GM21737 (cell line): Measurements from ENCODE around the gene C19orf53.
"Not testable (repeated sequence)": the region's sequence is repeated elsewhere in the genome, so short reads cannot be mapped to it uniquely, and the experiment has no call there.

Experiments
- ATAC-seq: cut with Tn5 transposase; IDR thresholded peaks from one replicate; pipeline ENCODE4 v1.9.1; 2021; ENCODE audit warnings: mild to moderate bottlenecking, moderate library complexity; ENCODE audit not compliant: unreplicated experiment

Gene C19orf53

DNA sequence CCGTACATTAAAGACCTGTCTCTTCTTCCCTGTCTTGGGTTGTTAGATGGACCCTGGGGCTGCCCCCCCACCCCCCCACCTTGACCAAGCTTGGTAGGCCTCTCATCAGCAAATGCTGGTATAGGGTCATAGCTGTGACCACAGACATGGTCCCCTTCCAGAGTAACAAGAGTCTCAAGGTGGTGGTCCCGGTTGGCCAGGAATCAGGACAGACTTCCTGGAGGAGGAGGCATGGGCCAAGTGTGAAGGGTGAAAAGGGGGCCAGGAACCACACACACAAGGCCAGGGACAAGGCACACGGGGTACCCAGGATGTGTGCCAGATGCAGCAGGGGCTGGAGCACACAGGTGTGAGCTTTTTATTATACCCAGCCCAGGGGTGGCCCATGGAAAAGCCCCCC is 11.0 kb upstream of the C19orf53 start:
- ATAC-seq = no peak

DNA sequence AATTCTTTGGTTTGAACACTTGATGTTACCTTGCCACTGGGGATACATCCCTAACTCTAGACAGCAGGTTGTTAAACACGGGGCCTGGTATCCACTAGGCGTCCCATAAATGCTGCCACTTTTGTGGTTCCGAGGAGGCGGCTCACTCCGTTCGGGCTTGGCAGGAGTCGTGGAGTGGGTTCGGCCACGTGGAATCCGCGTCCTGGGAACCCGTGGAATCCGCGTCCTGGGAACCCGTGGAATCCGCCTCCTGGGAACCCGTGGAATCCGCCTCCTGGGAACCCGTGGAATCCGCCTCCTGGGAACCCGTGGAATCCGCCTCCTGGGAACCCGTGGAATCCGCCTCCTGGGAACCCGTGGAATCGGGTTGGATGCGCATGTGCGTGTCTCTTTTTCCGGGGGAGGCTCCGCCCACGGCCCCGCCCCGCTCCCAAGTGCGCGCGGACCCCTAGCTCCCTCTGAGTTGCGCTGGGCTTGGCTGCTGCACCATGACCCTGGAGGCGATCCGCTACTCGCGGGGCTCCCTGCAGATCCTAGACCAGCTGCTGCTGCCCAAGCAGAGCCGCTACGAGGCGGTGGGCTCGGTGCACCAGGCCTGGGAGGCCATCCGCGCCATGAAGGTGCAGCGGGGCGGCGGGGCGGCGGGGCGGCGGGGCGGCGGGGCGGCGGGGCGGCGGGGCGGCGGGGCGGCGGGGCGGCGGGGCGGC is 10.0 kb upstream of the C19orf53 start, which contains the start of gene MRI1:
Gene MRI1, plus strand, starts transcription at position 422 of the 707 bp plus-strand sequence. Its CDS starts 67 bp downstream, at position 489.
- ATAC-seq = no peak

DNA sequence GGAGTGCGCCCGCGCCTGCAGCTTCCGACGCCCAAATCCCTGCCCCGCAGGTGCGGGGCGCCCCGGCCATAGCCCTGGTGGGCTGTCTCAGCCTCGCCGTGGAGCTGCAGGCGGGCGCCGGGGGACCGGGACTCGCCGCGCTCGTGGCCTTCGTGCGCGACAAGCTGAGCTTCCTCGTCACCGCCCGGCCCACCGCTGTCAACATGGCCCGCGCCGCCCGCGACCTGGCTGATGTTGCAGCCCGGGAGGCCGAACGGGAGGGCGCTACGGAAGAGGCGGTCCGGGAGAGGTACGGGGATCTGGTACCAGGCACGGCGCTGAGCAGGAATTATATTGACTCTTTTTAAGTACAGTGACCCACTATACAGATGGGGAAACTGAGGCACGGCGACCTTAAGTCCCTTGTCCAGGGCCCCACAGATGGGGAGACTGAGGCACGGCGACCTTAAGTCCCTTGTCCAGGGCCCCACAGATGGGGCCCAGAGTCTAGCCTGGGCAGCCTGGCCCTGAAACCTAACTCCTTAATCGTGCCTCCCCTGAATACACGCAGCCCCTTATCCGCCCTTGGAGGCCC is 9.3 kb upstream of the C19orf53 start:
- no peak for ATAC-seq

DNA sequence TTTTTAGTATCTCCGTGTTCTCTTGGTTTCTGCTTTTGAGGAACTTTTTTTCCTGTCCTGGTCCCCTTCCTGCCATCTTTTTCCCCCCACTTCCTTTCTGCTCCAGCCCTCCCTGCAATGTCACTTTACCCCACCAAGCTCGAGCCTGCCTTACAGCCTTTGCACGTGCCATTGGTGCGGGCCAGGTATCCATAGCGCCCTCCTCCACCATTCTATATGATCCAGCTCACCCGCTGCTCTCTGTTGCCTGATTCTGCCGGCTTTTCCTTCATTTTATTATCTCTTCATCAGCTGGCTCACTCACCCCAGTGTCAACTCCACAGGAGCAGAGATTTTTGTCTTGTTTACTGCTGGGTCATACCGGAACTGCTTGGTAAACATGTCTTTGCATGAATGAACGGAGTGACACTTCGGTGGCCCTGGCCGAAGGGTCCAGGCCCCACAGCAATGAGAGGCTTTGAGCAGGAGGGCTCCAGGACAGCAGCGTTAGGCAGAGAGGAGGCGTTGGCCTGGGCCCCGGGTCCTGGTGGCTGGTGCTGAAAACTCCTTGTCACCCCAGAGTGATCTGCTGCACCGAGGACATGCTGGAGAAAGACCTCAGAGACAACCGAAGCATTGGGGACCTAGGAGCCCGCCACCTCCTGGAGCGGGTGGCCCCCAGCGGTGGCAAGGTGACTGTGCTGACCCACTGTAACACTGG is 8.7 kb upstream of the C19orf53 start:
- ATAC-seq = no peak

DNA sequence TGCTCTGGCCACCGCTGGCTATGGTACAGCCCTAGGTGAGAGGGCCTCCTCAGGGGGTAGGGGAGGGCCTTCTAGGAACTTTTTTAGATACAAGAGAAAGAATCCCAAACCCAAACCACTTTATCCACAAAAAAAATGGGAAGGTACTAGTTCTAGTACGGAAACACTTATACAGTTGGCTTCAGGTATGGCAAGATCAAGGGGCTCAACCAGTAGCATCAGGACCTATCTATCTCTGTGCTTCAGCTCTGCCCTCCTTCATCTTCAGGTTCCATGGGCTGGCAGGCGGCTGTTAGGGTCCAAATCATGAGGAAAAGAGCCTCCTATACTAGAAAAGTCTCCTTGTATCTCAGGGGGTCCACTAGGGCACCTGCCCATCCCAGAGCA is 8.2 kb upstream of the C19orf53 start:
- no peak for ATAC-seq

DNA sequence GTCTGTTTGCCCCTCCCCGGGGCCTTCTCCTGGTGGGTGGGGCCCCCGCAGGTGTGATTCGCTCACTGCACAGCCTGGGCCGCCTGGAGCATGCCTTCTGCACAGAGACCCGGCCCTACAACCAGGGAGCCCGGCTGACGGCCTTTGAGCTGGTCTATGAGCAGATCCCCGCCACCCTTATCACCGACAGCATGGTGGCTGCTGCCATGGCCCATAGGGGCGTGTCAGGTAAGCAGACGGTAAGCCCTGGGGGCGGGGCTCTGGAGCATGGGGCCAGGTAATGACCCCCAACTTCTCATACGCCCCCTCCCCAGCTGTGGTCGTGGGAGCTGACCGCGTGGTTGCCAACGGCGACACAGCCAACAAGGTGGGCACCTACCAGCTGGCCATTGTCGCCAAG is 5.7 kb upstream of the C19orf53 start:
- ATAC-seq = no peak

DNA sequence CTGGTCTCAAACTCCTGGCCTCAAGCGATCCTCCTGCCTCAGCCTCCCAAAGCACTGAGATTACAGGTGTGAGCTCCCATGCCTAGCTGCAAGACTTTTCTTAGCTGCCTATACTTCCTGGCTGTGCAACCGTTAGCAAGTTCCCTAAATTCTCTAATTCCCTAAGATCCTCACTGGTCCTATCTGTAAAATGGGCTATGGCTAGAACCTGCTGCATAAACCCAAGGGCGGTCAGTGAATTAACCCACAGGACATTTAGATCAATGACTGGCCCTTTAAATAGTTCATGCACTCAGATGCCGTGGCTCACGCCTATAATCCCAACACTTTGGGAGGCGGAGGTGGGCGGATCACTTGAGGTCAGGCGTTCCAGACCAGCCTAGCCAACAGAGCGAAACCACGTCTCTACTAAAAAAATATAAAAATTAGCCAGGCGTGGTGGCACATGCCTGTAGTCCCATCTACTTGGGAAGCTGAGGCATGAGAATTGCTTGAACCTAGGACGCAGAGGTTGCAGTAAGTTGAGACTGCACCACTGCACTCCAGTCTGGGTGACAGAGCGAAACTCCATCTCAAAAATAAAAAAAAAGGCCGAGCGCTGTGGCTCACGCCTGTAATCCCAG is 4.1 kb upstream of the C19orf53 start:
- ATAC-seq = no peak

DNA sequence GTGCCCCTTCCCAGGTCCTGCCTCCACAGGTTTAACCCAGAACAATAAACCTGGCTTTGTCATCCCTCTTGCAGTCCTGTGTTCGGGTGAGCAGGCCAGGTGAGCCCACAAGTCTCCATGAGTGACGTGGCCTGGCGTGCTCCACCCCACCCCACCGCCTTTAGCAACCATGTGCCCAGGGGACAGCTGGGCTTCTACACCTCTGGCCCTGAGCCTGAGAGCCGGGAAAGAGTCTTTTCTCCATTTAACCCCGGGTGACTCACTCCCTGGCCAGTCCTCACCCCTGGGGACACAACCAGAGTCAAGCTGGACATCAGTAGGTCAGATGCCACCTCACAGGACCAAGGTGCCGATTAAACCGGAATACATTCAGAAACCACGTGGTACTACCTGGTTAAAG is 4.1 kb downstream of the C19orf53 start:
- ATAC-seq = no peak

DNA sequence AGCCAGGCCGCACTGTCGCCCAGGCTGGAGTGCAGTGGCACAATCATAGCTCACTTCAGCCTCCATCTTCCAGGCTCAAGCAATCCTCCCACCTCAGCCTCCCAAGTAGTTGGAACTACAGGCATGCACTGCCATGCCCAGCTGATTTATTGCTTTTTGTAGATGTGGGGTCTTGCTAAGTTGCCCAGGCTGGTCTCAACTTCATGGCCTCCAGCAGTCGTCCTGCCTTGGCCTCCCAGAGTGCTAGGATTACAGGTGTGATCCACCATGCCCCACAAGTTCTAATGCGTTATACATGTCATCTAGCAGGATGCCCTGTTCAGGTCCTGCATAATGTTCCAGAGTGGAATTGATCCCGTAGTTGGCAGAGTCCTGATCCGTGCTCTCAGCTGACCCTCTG is 4.6 kb downstream of the C19orf53 start:
- no peak for ATAC-seq

DNA sequence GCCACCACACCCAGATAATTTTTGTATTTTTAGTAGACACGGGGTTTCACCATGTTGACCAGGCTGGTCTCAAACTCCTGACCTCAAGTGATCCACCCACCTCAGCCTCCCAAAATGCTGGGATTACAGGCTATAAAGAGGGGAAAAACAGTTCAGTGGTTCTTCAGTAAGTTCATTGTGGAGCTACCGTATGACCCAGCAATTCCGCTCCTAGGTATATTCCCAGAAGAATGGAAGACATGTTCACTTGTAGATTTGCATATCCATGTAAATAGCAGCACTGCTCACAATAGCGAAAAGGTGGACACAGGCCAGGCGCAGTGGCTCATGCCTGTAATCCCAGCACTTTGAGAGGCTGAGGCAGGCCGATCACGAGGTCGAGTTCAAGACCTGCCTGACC is 5.5 kb downstream of the C19orf53 start:
- not testable (repeated sequence) for ATAC-seq

DNA sequence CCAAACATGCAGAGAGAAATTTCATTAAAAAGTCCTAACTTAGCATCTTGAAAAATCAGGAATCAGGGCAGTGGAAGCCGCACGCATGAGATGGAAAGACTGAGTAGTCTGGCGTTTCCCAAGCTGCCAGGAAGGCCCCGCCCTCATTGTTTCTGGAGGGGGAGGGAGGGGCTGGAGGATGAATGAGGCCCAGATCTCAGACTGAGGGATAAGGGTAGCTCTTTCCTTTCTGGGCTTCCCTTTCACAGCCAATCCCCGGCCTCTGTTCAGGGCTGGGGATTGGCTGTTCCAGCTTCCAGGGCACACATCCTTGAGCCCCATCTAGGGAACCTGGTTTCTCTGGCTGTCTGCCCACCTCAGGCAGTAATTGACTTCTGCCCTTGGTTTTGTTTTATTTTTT is 7.3 kb downstream of the C19orf53 start:
- ATAC-seq = no peak

DNA sequence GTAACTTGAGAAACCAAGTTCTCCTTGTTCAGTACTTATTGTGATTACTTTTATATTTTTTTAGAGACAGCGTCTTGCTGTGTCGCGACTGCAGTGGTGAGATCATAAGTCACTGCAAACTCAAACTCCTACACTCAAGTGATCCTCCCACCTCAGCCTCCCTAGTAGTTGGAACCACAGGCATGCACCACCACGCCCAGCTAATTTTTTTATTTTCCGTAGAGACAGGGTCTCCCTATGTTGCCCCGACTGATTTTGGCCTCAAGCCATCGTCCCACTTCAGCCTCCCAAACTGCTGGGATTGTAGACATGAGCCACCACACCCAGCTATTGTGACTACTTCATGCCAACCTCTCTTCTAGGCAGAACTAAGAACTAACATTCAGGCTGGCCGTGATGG is 8.3 kb downstream of the C19orf53 start:
- no peak for ATAC-seq

DNA sequence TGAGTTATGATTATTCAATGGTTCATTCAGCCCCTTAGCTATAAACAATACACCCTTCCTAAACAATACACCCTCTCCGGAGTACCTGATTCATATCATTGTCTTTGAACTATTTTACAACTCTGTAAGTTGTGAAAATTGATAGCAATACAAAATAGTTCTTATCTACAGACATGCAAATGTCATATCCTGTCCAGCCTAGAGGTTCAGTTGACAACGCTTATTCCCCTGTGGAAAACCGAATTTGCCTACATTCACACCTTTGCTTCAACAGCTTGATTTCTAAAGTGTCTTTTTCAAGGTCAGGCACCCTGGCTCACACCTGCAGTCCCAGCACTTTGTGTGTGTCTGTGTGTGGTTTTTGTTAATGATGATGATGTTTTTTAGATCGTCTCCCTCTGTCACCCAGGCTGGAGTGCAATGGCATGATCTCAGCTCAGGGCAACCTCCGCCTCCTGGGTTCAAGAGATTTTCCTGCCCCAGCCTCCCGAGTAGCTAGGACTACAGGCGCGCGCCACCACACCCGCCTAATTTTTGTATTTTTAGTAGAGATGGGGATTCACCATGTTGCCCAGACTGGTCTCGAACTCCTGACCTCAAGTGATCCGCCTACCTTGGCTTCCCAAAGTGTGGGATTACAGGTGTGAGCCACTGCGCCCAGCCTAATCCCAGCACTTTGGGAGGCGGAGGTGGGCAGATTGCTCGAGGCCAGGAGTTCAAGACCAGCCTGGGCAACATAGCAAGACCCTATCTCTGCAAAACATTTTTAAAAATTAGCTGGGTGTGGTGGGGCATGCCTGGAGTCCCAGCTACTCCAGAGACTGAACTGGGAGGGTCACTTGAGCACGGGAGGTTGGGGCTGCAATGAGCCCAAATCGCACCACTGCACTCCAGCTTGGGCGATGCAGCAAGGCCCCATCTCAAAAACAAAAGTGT is 9.6 kb downstream of the C19orf53 start:
- no peak for ATAC-seq

DNA sequence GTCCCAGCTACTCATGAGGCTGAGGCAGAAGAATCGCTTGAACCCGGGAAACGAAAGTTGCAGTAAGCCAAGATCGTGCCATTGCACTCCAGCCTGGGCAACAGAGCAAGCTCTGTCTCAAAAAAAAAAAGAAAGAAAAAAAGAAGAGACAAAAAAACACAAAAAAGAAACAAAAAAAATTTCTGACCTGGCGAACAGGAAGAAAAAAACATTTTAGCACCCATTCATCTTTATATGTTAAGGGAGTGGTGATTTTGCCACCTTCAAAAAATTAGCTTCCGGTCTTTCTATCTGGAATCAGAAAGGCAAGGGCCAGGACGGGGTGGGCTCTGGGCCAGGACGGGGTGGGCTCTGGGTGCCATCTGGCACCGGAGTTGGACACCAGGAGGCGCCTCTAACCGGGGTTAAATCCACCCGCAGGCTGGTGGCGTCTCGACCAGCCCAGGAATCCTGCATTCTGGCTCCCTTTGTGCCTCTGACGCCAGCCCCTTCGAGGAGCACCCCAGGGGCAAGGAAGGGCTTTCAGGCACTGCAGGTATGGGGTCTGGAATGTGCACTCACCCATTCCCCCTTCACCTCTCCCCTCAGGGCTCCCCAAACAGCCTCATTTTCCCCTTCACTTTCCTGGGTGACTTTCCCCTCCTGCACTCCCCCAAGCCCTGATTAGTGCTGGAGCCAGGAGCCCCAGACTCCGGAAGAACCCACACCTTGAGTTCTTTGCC is 10.6 kb downstream of the C19orf53 start:
- ATAC-seq = no peak

DNA sequence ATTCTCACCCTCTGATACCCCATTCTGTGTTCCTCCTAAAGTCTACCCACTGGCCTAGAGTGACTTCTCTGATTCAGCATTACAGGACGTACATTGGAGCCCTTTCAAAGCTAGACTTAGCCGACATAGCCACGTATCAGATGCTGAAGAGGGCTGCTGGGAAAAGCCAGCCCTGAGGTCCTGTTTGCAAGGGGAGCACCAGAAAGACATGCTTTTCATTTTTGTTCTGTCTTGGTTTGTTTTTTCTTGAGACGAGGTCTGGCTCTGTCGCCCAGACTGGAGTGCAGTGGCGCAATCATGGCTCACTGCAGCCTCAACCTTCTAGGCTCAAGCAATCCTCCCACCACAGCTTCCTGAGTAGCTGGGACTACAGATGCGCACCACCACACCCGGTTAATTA is 14.7 kb downstream of the C19orf53 start:
- ATAC-seq = no peak

DNA sequence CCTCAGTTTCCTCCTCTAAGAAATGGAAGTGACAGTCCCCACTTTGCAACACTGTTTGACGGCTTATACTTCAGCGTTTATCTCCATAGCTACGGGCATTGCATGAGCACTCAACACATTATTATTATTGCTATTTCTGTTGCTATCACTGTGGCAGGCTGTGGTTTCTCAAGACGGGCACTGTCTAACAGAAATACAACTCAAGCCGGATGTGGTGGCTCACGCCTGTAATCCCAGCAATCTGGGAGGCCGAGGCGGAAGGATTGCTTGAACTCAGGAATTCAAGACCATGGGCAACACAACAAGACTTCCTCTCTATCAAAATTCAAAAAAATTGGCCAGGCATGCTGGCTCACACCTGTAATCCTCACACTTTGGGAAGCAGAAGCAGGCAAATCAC is 16.1 kb downstream of the C19orf53 start:
- no peak for ATAC-seq

DNA sequence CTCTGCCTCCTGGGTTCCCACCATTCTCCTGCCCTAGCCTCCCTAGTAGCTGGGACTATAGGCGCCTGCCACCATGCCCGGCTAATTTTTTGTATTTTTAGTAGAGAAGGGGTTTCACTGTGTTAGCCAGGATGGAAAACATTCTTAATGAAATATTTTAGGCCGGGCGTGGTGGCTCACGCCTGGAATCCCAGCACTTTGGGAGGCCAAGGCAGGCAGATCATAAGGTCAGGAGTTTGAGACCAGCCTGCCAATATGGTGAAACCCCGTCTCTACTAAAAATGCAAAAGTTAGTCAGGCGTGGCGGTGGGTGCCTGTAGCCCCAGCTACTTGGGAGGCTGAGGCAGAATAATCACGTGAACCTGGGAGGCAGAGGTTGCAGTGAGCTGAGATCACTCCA is 19.1 kb downstream of the C19orf53 start:
- ATAC-seq = not testable (repeated sequence)

DNA sequence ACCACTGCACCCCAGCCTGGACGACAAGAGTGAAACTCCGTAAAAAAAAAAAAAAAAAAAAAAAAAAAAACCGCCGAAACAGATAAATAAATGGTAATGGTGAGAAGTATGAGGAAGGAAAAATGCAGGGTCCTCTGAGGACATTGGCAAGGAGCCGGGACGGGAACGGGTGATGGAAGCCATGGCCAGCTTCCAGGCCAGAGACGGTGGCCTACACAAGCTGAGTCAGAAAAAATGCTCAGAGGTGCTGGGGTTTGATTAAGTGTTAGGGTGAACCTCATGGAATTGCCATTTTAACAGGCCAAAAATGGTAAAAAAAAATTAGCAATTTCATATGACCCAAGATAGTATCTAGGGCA is 20.1 kb downstream of the C19orf53 start:
- no peak for ATAC-seq

DNA sequence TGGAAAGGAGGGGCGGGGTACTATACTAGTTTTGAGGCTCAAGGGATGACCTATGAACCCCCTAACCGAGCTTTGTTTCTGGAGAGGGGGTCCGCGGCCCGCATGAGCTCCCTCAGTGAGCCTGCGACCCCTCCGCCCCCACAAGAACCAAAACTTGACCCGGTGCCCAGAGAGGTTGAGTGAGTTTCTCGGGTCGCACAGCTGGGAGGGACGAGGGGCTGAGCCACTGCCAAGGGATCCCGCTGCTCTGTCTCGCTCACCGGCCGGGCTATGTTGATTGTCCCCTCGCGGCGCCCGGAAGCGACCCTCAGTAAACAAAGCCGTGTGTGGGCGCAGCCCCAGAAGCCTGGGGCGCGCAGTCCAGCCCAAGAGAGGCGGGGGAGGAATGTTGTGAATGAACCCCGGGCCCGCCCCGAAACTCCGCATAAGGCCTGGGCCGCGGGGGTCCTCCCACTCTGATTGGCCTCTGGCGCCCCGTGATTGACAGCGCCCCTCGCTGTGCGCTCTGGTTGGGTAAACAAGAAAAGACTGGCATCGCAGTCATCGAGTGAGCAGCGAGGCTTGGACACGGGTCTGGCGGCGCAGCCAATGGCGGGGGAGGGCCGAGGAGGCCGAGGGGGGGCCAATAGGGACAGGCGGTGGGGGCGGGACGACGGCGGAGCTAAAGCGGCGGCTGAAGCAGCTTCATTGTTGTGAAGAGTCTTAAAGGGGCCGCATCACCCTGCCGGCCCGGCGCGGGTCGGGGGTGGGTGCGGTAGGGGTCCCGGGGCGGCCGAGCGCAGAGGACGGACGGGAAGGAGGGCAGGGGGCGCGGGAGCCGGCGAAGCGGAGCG is 20.7 kb downstream of the C19orf53 start, which contains the start of gene ZSWIM4:
Gene ZSWIM4, plus strand, starts transcription at position 687 of the 833 bp plus-strand sequence. CDS start 206 bp downstream, outside the sequence.
- ATAC-seq = peak; percentile 92
